ENCODE data around the gene C1QL3. TPM values are rescaled to one million over a fixed set of nuclear protein-coding genes. Genes with fewer than 3 reads are reported as not detected.
A peak's percentile ranks its signal among the peaks of the same experiment; 100 is the strongest.

The C1QL3 gene
- total RNA-seq, 1 donor, result not detected

GRCh38 chr10:16520900-16521299 lies 779 bp downstream of the C1QL3 start:
- TF ChIP-seq CTCF (IDR thresholded peaks at IDR 0.05; ENCODE audit: insufficient read depth, low read depth, low read length), result peak; percentile 21
- DNase-seq (ENCODE audit: low read depth), result peak; percentile 11
- H3K4me3 ChIP-seq (ENCODE audit: low read depth, low read length), result peak overlapping the region; percentile 48

DNA sequence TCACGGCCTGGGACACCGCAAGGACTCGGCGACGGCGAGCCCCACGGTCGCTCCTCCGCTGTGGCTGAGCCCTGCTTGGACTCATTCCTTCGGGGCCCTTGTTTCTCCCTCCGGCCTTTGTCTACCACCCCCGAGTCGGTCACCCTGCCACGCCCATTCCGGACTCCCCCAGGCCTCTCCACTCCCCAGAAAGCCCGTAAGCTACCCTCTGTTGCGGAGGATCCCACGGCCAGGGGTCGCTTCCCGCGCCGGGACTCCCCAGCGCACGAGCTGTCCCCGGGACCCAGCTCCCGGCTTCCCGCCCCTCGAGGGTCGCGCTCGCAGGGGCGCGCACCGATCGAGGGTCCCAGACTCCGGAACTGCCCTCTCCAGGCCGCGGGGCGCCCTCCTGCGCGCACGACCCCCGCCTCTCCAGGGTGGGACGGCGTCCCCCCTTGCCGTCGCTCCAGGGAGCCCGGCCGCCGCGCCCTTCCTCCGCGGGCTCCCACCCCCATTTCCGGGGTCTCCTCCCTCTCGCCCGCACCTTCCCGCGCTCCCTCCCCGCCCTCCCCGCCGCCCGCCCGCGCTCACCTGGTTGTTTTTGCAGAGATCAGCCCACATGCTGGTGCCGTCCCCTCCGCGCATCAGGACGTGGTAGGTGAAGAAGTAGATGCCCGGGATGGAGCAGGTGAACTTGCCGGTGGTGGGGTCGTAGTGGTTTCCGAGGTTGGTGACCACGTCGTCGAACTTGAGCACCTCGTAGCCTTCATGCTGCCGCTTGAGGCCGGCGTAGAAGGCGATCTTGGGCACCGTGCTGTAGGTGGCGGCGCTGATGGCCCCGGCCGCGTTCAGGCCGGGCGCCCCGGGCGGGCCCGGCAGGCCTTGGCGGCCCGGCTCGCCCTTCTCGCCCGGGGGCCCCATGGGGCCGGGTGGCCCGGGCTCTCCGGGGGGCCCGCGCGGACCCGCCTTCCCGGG lies 1.5 kb downstream of the C1QL3 start:
- DNase-seq (ENCODE audit: low read depth), result no peak
- H3K4me3 ChIP-seq (ENCODE audit: low read depth, low read length), result no peak overlapping the region
- no peak for TF ChIP-seq CTCF (IDR thresholded peaks at IDR 0.05; ENCODE audit: insufficient read depth, low read depth, low read length)

DNA sequence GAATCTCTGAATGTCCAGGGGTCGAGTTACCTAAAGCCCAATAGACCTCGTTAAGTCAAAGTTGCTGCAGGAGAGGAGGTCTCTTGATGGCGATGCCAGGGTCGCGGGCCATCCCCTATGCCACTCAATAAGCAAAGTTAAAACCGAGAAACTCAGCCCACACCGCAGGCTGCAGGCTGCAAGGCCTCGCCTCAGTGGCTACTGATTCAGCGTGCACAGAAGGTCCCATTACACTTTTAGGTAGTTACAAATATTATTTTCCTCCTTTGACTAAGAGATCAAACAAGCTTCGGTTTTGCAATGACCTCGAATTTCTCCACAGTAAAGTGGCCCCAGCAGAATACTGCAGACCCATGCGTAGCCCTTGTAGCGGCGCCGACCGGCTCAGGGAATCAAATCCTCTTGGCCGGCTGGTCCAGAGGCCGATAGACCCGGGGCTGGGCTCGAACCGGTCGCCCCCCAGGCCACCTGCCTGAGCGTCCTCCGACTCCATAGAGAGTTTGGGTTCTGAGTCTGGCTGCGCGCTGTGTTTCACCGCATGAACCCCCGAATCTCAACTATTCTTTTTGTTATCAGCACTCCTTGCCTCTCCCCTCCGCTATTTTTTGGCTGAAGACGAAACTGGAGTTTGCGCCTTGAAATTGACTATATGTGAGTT lies 2.3 kb downstream of the C1QL3 start:
- DNase-seq (ENCODE audit: low read depth), result no peak
- no peak for TF ChIP-seq CTCF (IDR thresholded peaks at IDR 0.05; ENCODE audit: insufficient read depth, low read depth, low read length)
- H3K4me3 ChIP-seq (ENCODE audit: low read depth, low read length), result no peak overlapping the region

- no peak for DNase-seq (ENCODE audit: low read depth)
- peak; percentile 28 for TF ChIP-seq CTCF (IDR thresholded peaks at IDR 0.05; ENCODE audit: insufficient read depth, low read depth, low read length)
- H3K4me3 ChIP-seq (ENCODE audit: low read depth, low read length), result no peak overlapping the region
Measured at GRCh38 chr10:16518822-16519221, 2.9 kb downstream of the C1QL3 start.

DNA sequence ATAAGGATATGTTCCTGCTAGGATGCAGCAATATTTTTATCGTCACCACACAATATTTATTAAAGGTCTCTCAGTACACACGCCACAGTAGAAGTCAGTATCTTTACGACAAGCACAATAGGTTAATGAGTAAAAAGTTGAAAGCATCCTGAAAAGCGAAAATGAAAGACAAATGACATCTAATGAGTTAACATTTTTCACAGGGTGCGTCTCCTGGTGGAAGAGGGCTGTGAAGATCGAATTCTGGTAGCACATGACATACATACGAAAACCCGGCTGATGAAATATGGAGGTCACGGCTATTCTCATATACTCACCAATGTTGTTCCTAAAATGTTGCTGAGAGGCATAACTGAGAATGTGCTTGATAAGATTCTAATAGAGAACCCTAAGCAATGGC lies 10.8 kb downstream of the C1QL3 start:
- H3K4me3 ChIP-seq (ENCODE audit: low read depth, low read length), result no peak overlapping the region
- no peak for DNase-seq (ENCODE audit: low read depth)
- no peak for TF ChIP-seq CTCF (IDR thresholded peaks at IDR 0.05; ENCODE audit: insufficient read depth, low read depth, low read length)

- no peak for DNase-seq (ENCODE audit: low read depth)
- no peak overlapping the region for H3K4me3 ChIP-seq (ENCODE audit: low read depth, low read length)
- TF ChIP-seq CTCF (IDR thresholded peaks at IDR 0.05; ENCODE audit: insufficient read depth, low read depth, low read length), result no peak
Measured at GRCh38 chr10:16509996-16510395, 11.7 kb downstream of the C1QL3 start.

All from fibroblast of villous mesenchyme (primary cell).